Vagina (tissue), 2 donors: Measurements from ENCODE around the gene CHRDL1.

Experiments used
- POLR2A ChIP-seq, 2 donors: fragments of 450-650 bp; IDR thresholded peaks; one replicate each; pipeline ENCODE4 v1.6.1; 2017; ENCODE audit warnings: antibody characterized with exemption in 2 of 2, mild to moderate bottlenecking in 2 of 2, moderate library complexity in 2 of 2
- TF ChIP-seq, protein P1 (sequence below), 3 experiments: fragments of 450-650 bp in 2 of 3; fragments of 200-600 bp in 1 of 3; sonication (generic) in 1 of 3; IDR thresholded peaks; one replicate each; pipeline ENCODE4 v1.5.1; 2017 to 2019; ENCODE audit warnings: antibody characterized with exemption in 3 of 3, mild to moderate bottlenecking in 2 of 3, moderate library complexity in 2 of 3

GRCh38 chrX:110796407-110796697, 735 bp upstream of the CHRDL1 start:
- TF ChIP-seq, protein P1, sequence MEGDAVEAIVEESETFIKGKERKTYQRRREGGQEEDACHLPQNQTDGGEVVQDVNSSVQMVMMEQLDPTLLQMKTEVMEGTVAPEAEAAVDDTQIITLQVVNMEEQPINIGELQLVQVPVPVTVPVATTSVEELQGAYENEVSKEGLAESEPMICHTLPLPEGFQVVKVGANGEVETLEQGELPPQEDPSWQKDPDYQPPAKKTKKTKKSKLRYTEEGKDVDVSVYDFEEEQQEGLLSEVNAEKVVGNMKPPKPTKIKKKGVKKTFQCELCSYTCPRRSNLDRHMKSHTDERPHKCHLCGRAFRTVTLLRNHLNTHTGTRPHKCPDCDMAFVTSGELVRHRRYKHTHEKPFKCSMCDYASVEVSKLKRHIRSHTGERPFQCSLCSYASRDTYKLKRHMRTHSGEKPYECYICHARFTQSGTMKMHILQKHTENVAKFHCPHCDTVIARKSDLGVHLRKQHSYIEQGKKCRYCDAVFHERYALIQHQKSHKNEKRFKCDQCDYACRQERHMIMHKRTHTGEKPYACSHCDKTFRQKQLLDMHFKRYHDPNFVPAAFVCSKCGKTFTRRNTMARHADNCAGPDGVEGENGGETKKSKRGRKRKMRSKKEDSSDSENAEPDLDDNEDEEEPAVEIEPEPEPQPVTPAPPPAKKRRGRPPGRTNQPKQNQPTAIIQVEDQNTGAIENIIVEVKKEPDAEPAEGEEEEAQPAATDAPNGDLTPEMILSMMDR (IDR thresholded peaks at IDR 0.05) = no peak
- TF ChIP-seq POLR2A (IDR thresholded peaks at IDR 0.05) = no peak
